DND-41 (cell line): ENCODE results near the gene EMX2.

ENCODE experiments used
- ATAC-seq: fragments of 200-7000 bp; cut with Tn5 transposase; 3 replicates; pipeline ENCODE4 v1.9.1; 2021; ENCODE audit warnings: low read depth; ENCODE audit not compliant: insufficient read depth
- DNase-seq: peaks from one replicate; pipeline ENCODE4 v3.0.0-alpha.2; 2020
- H2AFZ ChIP-seq: 2 replicates; pipeline ENCODE4 v1.6.0; 2012; ENCODE audit warnings: low read depth, low read length
- H3K27ac ChIP-seq: 2 replicates; pipeline ENCODE4 v1.5.1; 2012; ENCODE audit warnings: low read length, inconsistent platforms
- H3K27me3 ChIP-seq: fragments of 200-600 bp; sonication (generic); 2 replicates; pipeline ENCODE4 v1.6.0; 2012; ENCODE audit warnings: low read length, mild to moderate bottlenecking, inconsistent platforms; ENCODE audit not compliant: insufficient read depth, poor library complexity
- H3K36me3 ChIP-seq: 2 replicates; pipeline ENCODE4 v1.5.1; 2012; ENCODE audit warnings: low read length, inconsistent platforms; ENCODE audit not compliant: insufficient read depth
- H3K4me1 ChIP-seq: 2 replicates; pipeline ENCODE4 v1.5.1; 2012; ENCODE audit warnings: mild to moderate bottlenecking, low read length; ENCODE audit not compliant: insufficient read depth
- H3K4me2 ChIP-seq: 2 replicates; pipeline ENCODE4 v1.6.0; 2012; ENCODE audit warnings: mild to moderate bottlenecking, moderate library complexity, low read length, inconsistent platforms; ENCODE audit not compliant: insufficient read depth
- H3K4me3 ChIP-seq, 2 experiments: fragments of 200-600 bp in 1 of 2; shearing (Covaris generic) in 1 of 2; 2 replicates each; pipeline ENCODE4 v1.5.1; 2012 to 2016; ENCODE audit warnings: inconsistent platforms in 2 of 2, low read length in 2 of 2, mild to moderate bottlenecking in 2 of 2, low read depth in 1 of 2, moderate library complexity in 1 of 2
- H3K79me2 ChIP-seq: 2 replicates; pipeline ENCODE4 v1.6.0; 2012; ENCODE audit warnings: low read length, inconsistent platforms; ENCODE audit not compliant: insufficient read depth
- H3K9ac ChIP-seq: 2 replicates; pipeline ENCODE4 v1.6.0; 2012; ENCODE audit warnings: low read depth, mild to moderate bottlenecking, inconsistent platforms, low read length, moderate library complexity
- H3K9me3 ChIP-seq: 2 replicates; pipeline ENCODE4 v1.5.1; 2012; ENCODE audit warnings: low read length, moderate library complexity, mild to moderate bottlenecking, inconsistent platforms; ENCODE audit not compliant: insufficient read depth, severe bottlenecking
- H4K20me1 ChIP-seq: 2 replicates; pipeline ENCODE4 v1.6.0; 2012; ENCODE audit warnings: low read length; ENCODE audit not compliant: insufficient read depth
- CTCF ChIP-seq: IDR thresholded peaks from 2 replicates; pipeline ENCODE4 v1.5.1; 2012; ENCODE audit warnings: borderline replicate concordance, low read length, moderate library complexity, mild to moderate bottlenecking; ENCODE audit not compliant: poor library complexity, severe bottlenecking; ENCODE audit errors: extremely low read depth
- EZH2 ChIP-seq: IDR thresholded peaks from 3 replicates; pipeline ENCODE4 v1.6.1; 2012; ENCODE audit warnings: borderline replicate concordance, low read depth, mild to moderate bottlenecking, moderate library complexity, low read length, inconsistent platforms; ENCODE audit not compliant: severe bottlenecking

The EMX2 gene

GRCh38 chr10:117553142-117553814, 10.7 kb downstream of the EMX2 start:
- Histone ChIP-seq H3K79me2 (no peaks in the 10 kb centered on the region), H3K36me3 (no peaks in the 10 kb centered on the region), H3K9ac (no peak overlapping the region), H3K27me3 (no peaks in the 10 kb centered on the region), H4K20me1 (no peaks in the 10 kb centered on the region), H3K27ac (no peak overlapping the region), H3K4me1 (no peaks in the 10 kb centered on the region), H3K9me3 (no peaks in the 10 kb centered on the region), H2AFZ (no peak overlapping the region), H3K4me2 (no peak overlapping the region), H3K4me3 (no peak overlapping the region)
- no peak for ATAC-seq
- no peak for TF ChIP-seq CTCF
- no peak for TF ChIP-seq EZH2
- DNase-seq: no peak

- no peaks in the 10 kb centered on the region for H3K79me2 ChIP-seq
- no peak overlapping the region for H3K4me3 ChIP-seq
- no peaks in the 10 kb centered on the region for H3K4me1 ChIP-seq
- TF ChIP-seq EZH2 (no peak), CTCF (no peak)
- H4K20me1 ChIP-seq: no peaks in the 10 kb centered on the region
- no peak overlapping the region for H3K4me2 ChIP-seq
- H3K9ac ChIP-seq: no peak overlapping the region
- no peak for ATAC-seq
- no peaks in the 10 kb centered on the region for H3K9me3 ChIP-seq
- H2AFZ ChIP-seq: no peak overlapping the region
- no peaks in the 10 kb centered on the region for H3K27me3 ChIP-seq
- no peaks in the 10 kb centered on the region for H3K36me3 ChIP-seq
- DNase-seq: no peak
- H3K27ac ChIP-seq: no peak overlapping the region
Observed at GRCh38 chr10:117553815-117554172, 11.2 kb downstream of the EMX2 start.

- H3K4me3 ChIP-seq: no peak overlapping the region
- TF ChIP-seq CTCF: no peak
- TF ChIP-seq EZH2: no peak
- ATAC-seq: no peak
Observed at GRCh38 chr10:117554241-117554814, 11.8 kb downstream of the EMX2 start.

More at GRCh38 chr10:117554241-117554814, 11.8 kb downstream of the EMX2 start:
- Histone ChIP-seq H2AFZ (no peak overlapping the region), H3K9ac (no peak overlapping the region), H3K4me1 (no peaks in the 10 kb centered on the region), H4K20me1 (no peaks in the 10 kb centered on the region), H3K4me2 (no peak overlapping the region), H3K36me3 (no peaks in the 10 kb centered on the region), H3K27me3 (no peaks in the 10 kb centered on the region), H3K79me2 (no peaks in the 10 kb centered on the region), H3K9me3 (no peaks in the 10 kb centered on the region), H3K27ac (no peak overlapping the region)
- DNase-seq: no peak
